ENCODE measurements around the gene MTUS2. TPM values are rescaled to one million over a fixed set of nuclear protein-coding genes. Genes with fewer than 3 reads are reported as not detected.

Gene MTUS2
- total and polyA plus RNA-seq, 10 of the 15 experiments (the other 5 are each of a cell fraction or from before 2014, with no cell fraction given) = under 0.01 to 0.05 (median 0.02) TPM; not detected in 6

GRCh38 chr13:29441306-29441705 lies 621.2 kb downstream of the MTUS2 start (continued):
- TF ChIP-seq CREB1 (IDR thresholded peaks at IDR 0.05; ENCODE audit: low read depth) = no peak
- TF ChIP-seq ZNF274 (IDR thresholded peaks at IDR 0.05; ENCODE audit: insufficient read depth, insufficient read length) = no peak
- no peak for TF ChIP-seq ZNF687 (IDR thresholded peaks at IDR 0.05)
- TF ChIP-seq TCF12 (IDR thresholded peaks at IDR 0.05; ENCODE audit: low read depth, low read length) = no peak
- TF ChIP-seq SREBF1 (IDR thresholded peaks at IDR 0.05; ENCODE audit: low read length) = no peak
- no peak for TF ChIP-seq FOXK2 (IDR thresholded peaks at IDR 0.05)
- no peak for TF ChIP-seq NFIC (IDR thresholded peaks at IDR 0.05; ENCODE audit: low read depth, low read length)
- no peak for TF ChIP-seq TCF3 (IDR thresholded peaks at IDR 0.05; ENCODE audit: borderline replicate concordance, insufficient read depth, low read depth, low read length)

DNA sequence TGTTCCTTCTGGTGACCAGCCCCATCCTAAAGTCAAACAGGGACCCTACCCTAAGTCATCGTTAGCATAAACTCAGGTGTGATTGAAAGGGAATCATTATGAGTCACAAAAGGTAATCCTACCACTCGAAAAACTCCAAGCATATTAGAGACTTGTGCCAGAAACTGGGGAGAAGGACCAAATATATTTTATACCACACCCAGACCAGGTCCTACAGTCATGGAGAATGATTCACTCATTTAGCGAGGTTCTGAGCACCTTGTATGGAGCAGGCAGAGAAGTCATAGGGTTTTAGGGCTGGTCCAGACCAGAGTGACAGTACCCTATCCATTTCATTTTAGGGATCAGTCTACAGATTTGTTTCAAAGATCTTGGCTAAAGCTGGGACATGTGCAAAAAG lies 625.9 kb downstream of the MTUS2 start:
- Histone ChIP-seq H3K9ac (ENCODE audit: control insufficient read depth, insufficient read depth, low read length) (no peak overlapping the region), H2AFZ (ENCODE audit: control insufficient read depth, low read depth, low read length) (no peak overlapping the region), H3K36me3 (ENCODE audit: control insufficient read depth in 2 of 2, insufficient read depth in 2 of 2, low read length in 1 of 2) (no peaks in the 10 kb centered on the region), H3K27me3 (replicated peaks in 1 of 2; ENCODE audit: control insufficient read depth in 2 of 2, insufficient read depth in 2 of 2, low read length in 1 of 2) (no peaks in the 10 kb centered on the region; a peak in 1 of 4 replicates), H3K4me2 (ENCODE audit: control insufficient read depth, insufficient read depth) (no peak overlapping the region), H3K27ac (ENCODE audit: control insufficient read depth, insufficient read depth) (no peak overlapping the region), H3K79me2 (ENCODE audit: control insufficient read depth, insufficient read depth, low read length) (no peaks in the 10 kb centered on the region), H3K4me1 (ENCODE audit: control insufficient read depth, insufficient read depth, low read length) (no peaks in the 10 kb centered on the region), H4K20me1 (ENCODE audit: control insufficient read depth, insufficient read depth) (no peaks in the 10 kb centered on the region), H3K4me3 (no peak overlapping the region), H3K9me3 (replicated peaks; ENCODE audit: control insufficient read depth, insufficient read depth, low read length) (no peaks in the 10 kb centered on the region)
- ATAC-seq (no peak), DNase-seq (ENCODE audit: low read depth, low spot score) (no peak), FAIRE-seq (no peak)
- ChIA-PET CTCF (no interaction called here), SMC1A (ENCODE audit: uncharacterized antibody, unreplicated experiment) (no interaction called here), POLR2A (no interaction called here), RAD21 (ENCODE audit: unreplicated experiment) (no interaction called here)
- TF ChIP-seq, protein P1, sequence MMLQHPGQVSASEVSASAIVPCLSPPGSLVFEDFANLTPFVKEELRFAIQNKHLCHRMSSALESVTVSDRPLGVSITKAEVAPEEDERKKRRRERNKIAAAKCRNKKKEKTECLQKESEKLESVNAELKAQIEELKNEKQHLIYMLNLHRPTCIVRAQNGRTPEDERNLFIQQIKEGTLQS (IDR thresholded peaks at IDR 0.05; ENCODE audit: borderline replicate concordance, extremely low read depth, low read depth, low read length) = no peak
- BruUV-seq (replicated peaks) = no TSS peak
- in situ Hi-C loops (cut with MboI) (no loop called here), intact Hi-C loops (cut with micrococcal nuclease; ENCODE audit: unreplicated experiment) (no loop called here)
- WGBS (ENCODE audit: insufficient coverage, insufficient replicate concordance, low lambda C conversion rate, missing lambda C conversion rate) = 6% methylated on average over 3 of the region's 3 CpGs
